OCI-LY1 (cell line): ENCODE results near the gene SLC2A9.

Experiments
- H2AFZ ChIP-seq: fragments of 200-600 bp; sonication (generic), shearing (Covaris generic); 2 replicates; pipeline ENCODE4 v1.6.0; 2014; ENCODE audit warnings: antibody characterized with exemption, mild to moderate bottlenecking, low read length
- H3F3A ChIP-seq: fragments of 200-600 bp; sonication (generic), shearing (Covaris generic); 2 replicates; pipeline ENCODE4 v1.6.0; 2014; ENCODE audit warnings: mild to moderate bottlenecking, antibody characterized with exemption, low read length, moderate library complexity; ENCODE audit not compliant: insufficient read depth
- H3K27ac ChIP-seq: fragments of 200-600 bp; sonication (generic); 2 replicates; pipeline ENCODE4 v1.5.1; 2014; ENCODE audit warnings: low read length, mixed run types, mild to moderate bottlenecking, low read depth; ENCODE audit not compliant: poor library complexity, severe bottlenecking
- H3K27me3 ChIP-seq: fragments of 200-600 bp; sonication (generic); 2 replicates; pipeline ENCODE4 v1.6.0; 2014; ENCODE audit warnings: antibody characterized with exemption, mild to moderate bottlenecking, low read length, moderate library complexity; ENCODE audit not compliant: insufficient read depth
- H3K36me3 ChIP-seq: fragments of 200-600 bp; sonication (generic); 2 replicates; pipeline ENCODE4 v1.6.1; 2014; ENCODE audit warnings: mild to moderate bottlenecking, antibody characterized with exemption, low read length, moderate library complexity, mixed read lengths; ENCODE audit not compliant: insufficient read depth
- H3K4me1 ChIP-seq: fragments of 200-600 bp; sonication (generic); 2 replicates; pipeline ENCODE4 v1.5.1; 2014; ENCODE audit warnings: mild to moderate bottlenecking, low read length, moderate library complexity; ENCODE audit not compliant: insufficient read depth, severe bottlenecking
- H3K4me2 ChIP-seq: fragments of 200-600 bp; sonication (generic), shearing (Covaris generic); 2 replicates; pipeline ENCODE4 v1.6.1; 2014; ENCODE audit warnings: low read length
- H3K4me3 ChIP-seq: fragments of 200-600 bp; sonication (generic); 2 replicates; pipeline ENCODE4 v1.5.1; 2014; ENCODE audit warnings: low read length, low read depth, mild to moderate bottlenecking, mixed read lengths; ENCODE audit not compliant: poor library complexity, severe bottlenecking
- H3K79me2 ChIP-seq: fragments of 200-600 bp; shearing (Covaris generic); 2 replicates; pipeline ENCODE4 v1.6.1; 2016; ENCODE audit warnings: mixed run types, low read length, mixed read lengths; ENCODE audit not compliant: insufficient read depth
- H3K9ac ChIP-seq: fragments of 200-600 bp; sonication (generic), shearing (Covaris generic); 2 replicates; pipeline ENCODE4 v1.6.1; 2014; ENCODE audit warnings: mild to moderate bottlenecking, low read length, mixed read lengths
- H3K9me2 ChIP-seq: fragments of 200-600 bp; sonication (generic), shearing (Covaris generic); 2 replicates; pipeline ENCODE4 v1.6.1; 2014; ENCODE audit warnings: low read depth, mild to moderate bottlenecking, low read length, mixed read lengths
- H3K9me3 ChIP-seq: fragments of 200-600 bp; shearing (Covaris generic); 2 replicates; pipeline ENCODE4 v1.6.1; 2014; ENCODE audit warnings: low read length, mixed read lengths
- H4K20me1 ChIP-seq: fragments of 200-600 bp; sonication (generic), shearing (Covaris generic); 2 replicates; pipeline ENCODE4 v1.6.0; 2016; ENCODE audit warnings: mild to moderate bottlenecking, low read length; ENCODE audit not compliant: insufficient read depth
- CTCF ChIP-seq: fragments of 200-600 bp; sonication (generic), shearing (Covaris generic); IDR thresholded peaks from 2 replicates; pipeline ENCODE4 v1.5.1; 2017; ENCODE audit warnings: mild to moderate bottlenecking, antibody characterized with exemption, low read length, moderate library complexity, mixed read lengths
- EZH2 ChIP-seq: fragments of 200-600 bp; sonication (generic), shearing (Covaris generic); IDR thresholded peaks from 2 replicates; pipeline ENCODE4 v1.8.0; 2017; ENCODE audit warnings: borderline replicate concordance, mixed run types, mild to moderate bottlenecking, antibody characterized with exemption, low read length, moderate library complexity, mixed read lengths

Gene SLC2A9

GRCh38 chr4:9812501-9813340, 208.6 kb downstream of the SLC2A9 start:
- Histone ChIP-seq H3F3A (no peaks in the 10 kb centered on the region), H3K36me3 (no peaks in the 10 kb centered on the region), H3K9me2 (no peaks in the 10 kb centered on the region), H3K79me2 (no peaks in the 10 kb centered on the region), H4K20me1 (no peaks in the 10 kb centered on the region), H3K9me3 (no peaks in the 10 kb centered on the region), H3K4me2 (no peak overlapping the region), H2AFZ (no peak overlapping the region), H3K4me1 (no peaks in the 10 kb centered on the region), H3K4me3 (no peak overlapping the region), H3K27me3 (no peaks in the 10 kb centered on the region), H3K27ac (no peak overlapping the region), H3K9ac (no peak overlapping the region)
- TF ChIP-seq EZH2 (no peak), CTCF (no peak)

- H3K4me1 ChIP-seq = no peaks in the 10 kb centered on the region
- H3K27ac ChIP-seq = no peak overlapping the region
- H3K9me3 ChIP-seq = no peaks in the 10 kb centered on the region
- H3K27me3 ChIP-seq = no peaks in the 10 kb centered on the region
- no peak overlapping the region for H3K9ac ChIP-seq
- no peak overlapping the region for H3K4me2 ChIP-seq
- no peaks in the 10 kb centered on the region for H4K20me1 ChIP-seq
- no peak overlapping the region for H2AFZ ChIP-seq
- H3K4me3 ChIP-seq = no peak overlapping the region
- no peaks in the 10 kb centered on the region for H3K36me3 ChIP-seq
- no peaks in the 10 kb centered on the region for H3K9me2 ChIP-seq
- no peaks in the 10 kb centered on the region for H3F3A ChIP-seq
- no peaks in the 10 kb centered on the region for H3K79me2 ChIP-seq
- TF ChIP-seq EZH2 (no peak), CTCF (no peak)
Measured at GRCh38 chr4:9811806-9812205, 209.5 kb downstream of the SLC2A9 start.

DNA sequence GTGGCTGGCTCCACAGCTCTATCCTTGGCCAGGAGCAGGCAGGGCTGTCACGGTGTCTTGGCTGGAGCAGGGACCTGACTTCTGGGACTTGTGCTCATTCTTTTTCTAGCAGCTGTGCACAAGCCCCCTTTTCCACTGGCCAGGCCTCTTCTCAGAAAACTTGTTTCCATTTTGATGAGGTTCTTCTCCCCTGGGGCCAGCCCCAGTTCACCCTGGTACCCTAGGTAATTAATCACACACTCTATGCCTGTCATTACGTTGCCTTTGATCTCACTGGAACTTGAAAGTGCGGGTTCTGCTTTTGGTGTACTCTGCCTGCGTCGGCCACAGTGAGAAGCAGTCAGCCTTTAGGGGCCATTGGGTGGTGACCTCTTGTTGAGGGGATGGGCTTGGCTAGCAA, 213.2 kb downstream of the SLC2A9 start:
- Histone ChIP-seq H3K27ac (no peak overlapping the region), H3K79me2 (no peaks in the 10 kb centered on the region), H3K4me1 (no peaks in the 10 kb centered on the region), H3K4me3 (no peak overlapping the region), H3K9me3 (no peaks in the 10 kb centered on the region), H3K27me3 (no peaks in the 10 kb centered on the region), H4K20me1 (no peaks in the 10 kb centered on the region), H3K9me2 (no peaks in the 10 kb centered on the region), H3F3A (no peaks in the 10 kb centered on the region), H2AFZ (no peak overlapping the region), H3K4me2 (no peak overlapping the region), H3K36me3 (no peaks in the 10 kb centered on the region), H3K9ac (no peak overlapping the region)
- TF ChIP-seq CTCF = no peak
- no peak for TF ChIP-seq EZH2
